ENCODE data around the gene LRP8.

LRP8 gene

DNA sequence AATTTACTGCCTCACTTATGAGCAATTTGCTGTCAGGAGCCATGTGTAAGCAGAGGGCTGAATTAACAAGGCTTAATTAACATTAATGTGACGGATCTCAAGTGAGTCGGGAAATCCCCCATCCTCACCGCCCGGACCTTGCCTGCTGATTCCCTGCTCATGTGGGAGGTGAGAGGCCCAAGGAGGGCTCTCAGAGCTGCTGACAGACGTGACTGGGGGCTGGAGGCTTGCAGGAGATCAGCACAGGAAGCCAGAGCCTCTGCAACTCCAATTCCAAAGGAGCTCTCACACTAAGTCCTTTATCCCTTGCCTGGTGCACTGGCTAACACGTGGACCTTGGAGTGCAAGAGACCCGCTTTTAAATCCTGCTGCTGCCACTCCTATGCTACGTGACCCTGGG lies 19.4 kb downstream of the LRP8 start:
- no peak for DNase-seq (ENCODE audit: low read depth)
- no peak overlapping the region for H3K4me3 ChIP-seq (ENCODE audit: low read length)
- no peak overlapping the region for H3K9ac ChIP-seq (ENCODE audit: low read length)
- H3K27me3 ChIP-seq (replicated peaks; ENCODE audit: control insufficient read depth, insufficient read depth, low read length) = no peaks in the 10 kb centered on the region
- no peaks in the 10 kb centered on the region for H3K9me3 ChIP-seq (ENCODE audit: control insufficient read depth, low read length)
- H3K36me3 ChIP-seq (ENCODE audit: control insufficient read depth, insufficient read depth, low read length, severe bottlenecking) = no peaks in the 10 kb centered on the region
- H3K4me1 ChIP-seq (ENCODE audit: control insufficient read depth, insufficient read depth, low read length) = peaks cover 4% of the 10 kb centered on the region

- no peak for DNase-seq (ENCODE audit: low read depth)
These were observed 20.8 kb downstream of the LRP8 start for GRCh38 chr1:53307037-53307436.

GRCh38 chr1:53306168-53306567 lies 21.7 kb downstream of the LRP8 start:
- peaks cover 4% of the 10 kb centered on the region for H3K4me1 ChIP-seq (ENCODE audit: control insufficient read depth, insufficient read depth, low read length)
- H3K27me3 ChIP-seq (replicated peaks; ENCODE audit: control insufficient read depth, insufficient read depth, low read length) = no peaks in the 10 kb centered on the region
- H3K36me3 ChIP-seq (ENCODE audit: control insufficient read depth, insufficient read depth, low read length, severe bottlenecking) = no peaks in the 10 kb centered on the region
- no peak overlapping the region for H3K4me3 ChIP-seq (ENCODE audit: low read length)
- no peaks in the 10 kb centered on the region for H3K9me3 ChIP-seq (ENCODE audit: control insufficient read depth, low read length)
- peak; percentile 29 for DNase-seq (ENCODE audit: low read depth)
- H3K9ac ChIP-seq (ENCODE audit: low read length) = no peak overlapping the region

More at GRCh38 chr1:53307037-53307436, 20.8 kb downstream of the LRP8 start:
- Histone ChIP-seq H3K9me3 (ENCODE audit: control insufficient read depth, low read length) (no peaks in the 10 kb centered on the region), H3K36me3 (ENCODE audit: control insufficient read depth, insufficient read depth, low read length, severe bottlenecking) (no peaks in the 10 kb centered on the region), H3K27me3 (replicated peaks; ENCODE audit: control insufficient read depth, insufficient read depth, low read length) (no peaks in the 10 kb centered on the region), H3K9ac (ENCODE audit: low read length) (no peak overlapping the region), H3K4me1 (ENCODE audit: control insufficient read depth, insufficient read depth, low read length) (peaks cover 4% of the 10 kb centered on the region), H3K4me3 (ENCODE audit: low read length) (no peak overlapping the region)

GRCh38 chr1:53305650-53306049 lies 22.2 kb downstream of the LRP8 start:
- no peaks in the 10 kb centered on the region for H3K36me3 ChIP-seq (ENCODE audit: control insufficient read depth, insufficient read depth, low read length, severe bottlenecking)
- H3K4me3 ChIP-seq (ENCODE audit: low read length) = no peak overlapping the region

GRCh38 chr1:53304527-53304926 lies 23.3 kb downstream of the LRP8 start:
- H3K4me3 ChIP-seq (ENCODE audit: low read length) = no peak overlapping the region
- no peak overlapping the region for H3K9ac ChIP-seq (ENCODE audit: low read length)
- no peaks in the 10 kb centered on the region for H3K9me3 ChIP-seq (ENCODE audit: control insufficient read depth, low read length)
- no peak for DNase-seq (ENCODE audit: low read depth)
- H3K36me3 ChIP-seq (ENCODE audit: control insufficient read depth, insufficient read depth, low read length, severe bottlenecking) = no peaks in the 10 kb centered on the region
- H3K4me1 ChIP-seq (ENCODE audit: control insufficient read depth, insufficient read depth, low read length) = peaks cover 4% of the 10 kb centered on the region
- H3K27me3 ChIP-seq (replicated peaks; ENCODE audit: control insufficient read depth, insufficient read depth, low read length) = no peaks in the 10 kb centered on the region

More at GRCh38 chr1:53305650-53306049, 22.2 kb downstream of the LRP8 start:
- DNase-seq (ENCODE audit: low read depth) = no peak
- no peaks in the 10 kb centered on the region for H3K27me3 ChIP-seq (replicated peaks; ENCODE audit: control insufficient read depth, insufficient read depth, low read length)
- H3K9me3 ChIP-seq (ENCODE audit: control insufficient read depth, low read length) = no peaks in the 10 kb centered on the region
- H3K9ac ChIP-seq (ENCODE audit: low read length) = no peak overlapping the region
- peaks cover 4% of the 10 kb centered on the region for H3K4me1 ChIP-seq (ENCODE audit: control insufficient read depth, insufficient read depth, low read length)

DNA sequence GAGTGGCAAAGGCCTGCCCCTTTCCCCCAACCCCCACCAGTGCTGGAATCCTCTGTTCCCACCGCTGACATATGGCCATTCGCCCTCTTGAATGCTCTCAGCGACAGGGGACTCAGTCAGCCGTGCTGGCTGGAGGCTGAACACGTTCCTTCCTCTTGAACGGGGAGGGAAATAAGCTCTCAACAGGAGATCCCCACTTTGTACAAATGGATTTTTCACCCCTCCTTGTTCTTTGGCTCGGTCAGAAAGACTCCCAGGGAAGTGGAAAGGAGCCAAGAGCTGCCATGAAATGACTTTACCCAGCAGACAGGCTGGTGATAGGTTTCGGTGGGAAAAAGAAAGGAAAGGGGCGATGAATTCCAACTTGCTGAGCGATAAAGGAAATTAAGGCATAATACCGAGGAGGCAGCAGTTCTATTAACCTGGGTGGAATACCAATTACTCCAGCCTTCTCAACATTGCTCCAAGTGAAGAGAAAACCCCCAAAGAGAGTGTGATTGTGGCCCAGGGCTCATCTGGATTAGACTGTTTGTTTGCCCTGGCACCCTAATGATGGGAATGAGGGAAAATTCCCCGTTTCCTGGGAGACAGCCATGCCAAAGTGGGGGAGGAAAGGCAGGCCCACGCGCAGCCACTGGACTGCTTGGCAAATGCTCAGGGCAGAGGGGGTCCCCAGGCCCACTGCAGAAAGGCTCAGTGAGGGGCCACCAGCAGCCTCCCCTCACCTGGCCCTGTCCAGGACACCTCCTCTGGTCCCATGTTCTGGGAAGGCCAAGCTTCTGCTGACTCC lies 23.9 kb downstream of the LRP8 start:
- Histone ChIP-seq H3K27me3 (replicated peaks; ENCODE audit: control insufficient read depth, insufficient read depth, low read length) (no peaks in the 10 kb centered on the region), H3K4me1 (ENCODE audit: control insufficient read depth, insufficient read depth, low read length) (peaks cover 7% of the 10 kb centered on the region), H3K36me3 (ENCODE audit: control insufficient read depth, insufficient read depth, low read length, severe bottlenecking) (no peaks in the 10 kb centered on the region), H3K4me3 (ENCODE audit: low read length) (no peak overlapping the region), H3K9ac (ENCODE audit: low read length) (no peak overlapping the region), H3K9me3 (ENCODE audit: control insufficient read depth, low read length) (no peaks in the 10 kb centered on the region)
- no peak for DNase-seq (ENCODE audit: low read depth)

- H3K9ac ChIP-seq (ENCODE audit: low read length) = no peak overlapping the region
- no peaks in the 10 kb centered on the region for H3K36me3 ChIP-seq (ENCODE audit: control insufficient read depth, insufficient read depth, low read length, severe bottlenecking)
- no peaks in the 10 kb centered on the region for H3K27me3 ChIP-seq (replicated peaks; ENCODE audit: control insufficient read depth, insufficient read depth, low read length)
- no peak overlapping the region for H3K4me3 ChIP-seq (ENCODE audit: low read length)
- H3K4me1 ChIP-seq (ENCODE audit: control insufficient read depth, insufficient read depth, low read length) = peaks cover 14% of the 10 kb centered on the region
- no peak for DNase-seq (ENCODE audit: low read depth)
- H3K9me3 ChIP-seq (ENCODE audit: control insufficient read depth, low read length) = no peaks in the 10 kb centered on the region
These were observed 24.6 kb downstream of the LRP8 start for GRCh38 chr1:53303243-53303642.

DNA sequence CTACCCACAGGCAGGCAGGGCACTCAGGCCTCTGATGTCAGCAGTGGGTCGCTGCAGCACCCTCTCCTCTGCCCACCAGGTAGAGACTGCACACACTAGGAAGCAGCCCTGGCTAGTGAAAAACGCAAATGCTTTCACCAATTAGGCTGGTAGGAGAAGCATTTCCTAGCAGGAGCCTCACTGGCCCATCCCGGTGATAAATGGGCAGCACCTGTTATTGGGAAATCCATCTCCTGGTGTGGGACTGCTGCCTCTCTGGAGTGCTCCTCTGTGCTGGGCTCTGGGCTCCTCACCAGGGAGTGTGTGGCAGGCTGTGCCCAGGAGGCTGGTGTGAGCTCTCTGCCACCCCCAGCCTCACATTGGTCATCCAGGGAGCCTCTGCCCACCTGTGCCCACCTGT lies 28.6 kb downstream of the LRP8 start:
- Histone ChIP-seq H3K4me3 (ENCODE audit: low read length) (no peak overlapping the region), H3K36me3 (ENCODE audit: control insufficient read depth, insufficient read depth, low read length, severe bottlenecking) (no peaks in the 10 kb centered on the region), H3K9me3 (ENCODE audit: control insufficient read depth, low read length) (no peaks in the 10 kb centered on the region), H3K9ac (ENCODE audit: low read length) (no peak overlapping the region), H3K27me3 (replicated peaks; ENCODE audit: control insufficient read depth, insufficient read depth, low read length) (no peaks in the 10 kb centered on the region), H3K4me1 (ENCODE audit: control insufficient read depth, insufficient read depth, low read length) (peaks cover 43% of the 10 kb centered on the region)
- DNase-seq (ENCODE audit: low read depth) = no peak

DNA sequence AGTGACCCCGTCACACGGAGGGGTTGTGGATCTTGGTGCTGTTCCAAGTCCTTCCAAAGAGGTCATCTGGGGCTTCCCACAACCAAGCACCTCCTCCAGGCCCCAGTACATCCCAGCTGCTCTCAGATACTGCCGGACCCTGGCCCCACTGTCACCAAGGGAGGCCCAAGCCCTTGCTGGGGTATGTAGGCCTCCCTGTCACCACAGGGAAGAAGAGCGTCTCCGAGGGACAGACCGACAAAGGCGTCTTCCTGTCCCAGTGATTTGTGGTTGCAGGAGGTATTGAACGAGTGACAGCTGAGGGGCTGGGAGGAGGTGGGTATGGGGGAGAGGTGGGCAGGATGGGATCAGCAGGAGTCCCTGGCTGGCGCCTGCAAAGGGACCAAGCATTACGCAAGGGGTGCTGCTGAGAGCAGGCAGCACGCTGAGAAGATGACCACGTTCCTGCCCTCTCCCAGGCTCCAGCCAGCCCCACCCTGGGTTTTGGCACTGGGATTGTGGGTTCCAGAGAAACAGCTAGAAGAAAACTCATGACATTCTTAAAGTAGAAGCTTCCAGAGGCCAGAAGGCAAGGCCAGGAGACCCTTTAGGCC lies 29.7 kb downstream of the LRP8 start:
- Histone ChIP-seq H3K4me1 (ENCODE audit: control insufficient read depth, insufficient read depth, low read length) (peaks cover 54% of the 10 kb centered on the region), H3K4me3 (ENCODE audit: low read length) (no peak overlapping the region), H3K9ac (ENCODE audit: low read length) (no peak overlapping the region), H3K9me3 (ENCODE audit: control insufficient read depth, low read length) (no peaks in the 10 kb centered on the region), H3K36me3 (ENCODE audit: control insufficient read depth, insufficient read depth, low read length, severe bottlenecking) (no peaks in the 10 kb centered on the region), H3K27me3 (replicated peaks; ENCODE audit: control insufficient read depth, insufficient read depth, low read length) (no peaks in the 10 kb centered on the region)
- no peak for DNase-seq (ENCODE audit: low read depth)

GRCh38 chr1:53297195-53297594 lies 30.7 kb downstream of the LRP8 start:
- no peak for DNase-seq (ENCODE audit: low read depth)
- H3K27me3 ChIP-seq (replicated peaks; ENCODE audit: control insufficient read depth, insufficient read depth, low read length) = no peaks in the 10 kb centered on the region
- H3K4me3 ChIP-seq (ENCODE audit: low read length) = no peak overlapping the region
- H3K4me1 ChIP-seq (ENCODE audit: control insufficient read depth, insufficient read depth, low read length) = peaks cover 60% of the 10 kb centered on the region
- H3K9ac ChIP-seq (ENCODE audit: low read length) = no peak overlapping the region
- no peaks in the 10 kb centered on the region for H3K9me3 ChIP-seq (ENCODE audit: control insufficient read depth, low read length)
- no peaks in the 10 kb centered on the region for H3K36me3 ChIP-seq (ENCODE audit: control insufficient read depth, insufficient read depth, low read length, severe bottlenecking)

GRCh38 chr1:53296117-53296749 lies 31.6 kb downstream of the LRP8 start:
- Histone ChIP-seq H3K27me3 (replicated peaks; ENCODE audit: control insufficient read depth, insufficient read depth, low read length) (no peaks in the 10 kb centered on the region), H3K4me1 (ENCODE audit: control insufficient read depth, insufficient read depth, low read length) (peaks cover 60% of the 10 kb centered on the region), H3K4me3 (ENCODE audit: low read length) (no peak overlapping the region), H3K9ac (ENCODE audit: low read length) (no peak overlapping the region), H3K36me3 (ENCODE audit: control insufficient read depth, insufficient read depth, low read length, severe bottlenecking) (no peaks in the 10 kb centered on the region), H3K9me3 (ENCODE audit: control insufficient read depth, low read length) (no peaks in the 10 kb centered on the region)
- DNase-seq (ENCODE audit: low read depth) = no peak

All from adipocyte (in vitro differentiated cells).